ENCODE measurements around the gene RCSD1.

The RCSD1 gene

GRCh38 chr1:167747988-167748387, 118.0 kb downstream of the RCSD1 start:
- no peak for DNase-seq

- DNase-seq, result no peak
These were observed 118.9 kb downstream of the RCSD1 start for GRCh38 chr1:167748906-167749305.

- no peak for DNase-seq
These were observed 119.7 kb downstream of the RCSD1 start for GRCh38 chr1:167749741-167750140.

DNA sequence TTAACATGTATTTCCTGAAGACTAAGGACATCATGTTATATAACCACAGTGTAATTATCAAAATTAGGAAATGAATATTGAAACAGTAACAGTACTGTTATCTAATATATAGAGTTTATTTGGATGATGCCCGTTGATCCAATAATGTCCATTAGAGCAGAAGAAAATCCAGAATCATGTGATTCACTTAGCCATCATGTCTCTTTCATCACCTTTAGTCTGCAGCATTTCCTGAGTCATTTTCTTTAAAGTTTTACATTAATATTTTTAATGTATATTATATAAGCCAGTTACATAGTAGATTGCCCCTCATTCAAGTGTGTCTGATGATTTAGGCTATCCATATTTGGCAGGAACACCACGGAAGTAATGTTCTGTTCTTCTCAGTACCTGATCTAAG, 120.6 kb downstream of the RCSD1 start:
- DNase-seq, result no peak

- no peak for DNase-seq
These were observed 121.6 kb downstream of the RCSD1 start for GRCh38 chr1:167751676-167752075.

GRCh38 chr1:167752219-167752985, 122.4 kb downstream of the RCSD1 start:
- no peak for DNase-seq

- DNase-seq, result no peak
These were observed 125.6 kb downstream of the RCSD1 start for GRCh38 chr1:167755654-167756053.
